ENCODE results near the gene AP4B1.

Gene AP4B1

DNA sequence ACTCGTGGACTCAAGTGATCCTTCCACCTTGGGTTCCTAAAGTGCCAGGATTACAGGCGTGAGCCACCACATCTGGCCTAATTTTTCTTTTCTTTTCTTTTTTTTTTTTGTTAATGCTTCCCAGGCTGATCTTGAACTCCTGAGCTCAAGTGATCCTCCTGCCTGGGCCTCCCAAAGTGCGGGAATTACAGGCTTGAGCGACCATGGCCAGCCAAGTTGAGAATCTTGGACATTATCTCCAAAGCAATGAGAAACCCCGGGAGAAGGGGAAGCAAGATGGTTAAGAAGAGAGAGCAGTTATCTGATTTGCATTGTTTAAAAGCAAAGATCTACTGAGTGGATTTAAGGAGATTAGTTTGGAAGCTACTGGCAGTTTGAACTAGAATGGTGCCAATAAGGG lies 33.6 kb upstream of the AP4B1 start:
- no peak for ATAC-seq
- no peak for TF ChIP-seq RARB (CRISPR knock-in tag; IDR thresholded peaks at IDR 0.05)
- TF ChIP-seq ZNF565 (CRISPR knock-in tag; conservative IDR thresholded peaks at IDR 0.05; ENCODE audit: low read depth) = no peak
- no peak for TF ChIP-seq TCF4 (CRISPR knock-in tag; IDR thresholded peaks at IDR 0.05; ENCODE audit: borderline replicate concordance)
- TF ChIP-seq, protein P1, sequence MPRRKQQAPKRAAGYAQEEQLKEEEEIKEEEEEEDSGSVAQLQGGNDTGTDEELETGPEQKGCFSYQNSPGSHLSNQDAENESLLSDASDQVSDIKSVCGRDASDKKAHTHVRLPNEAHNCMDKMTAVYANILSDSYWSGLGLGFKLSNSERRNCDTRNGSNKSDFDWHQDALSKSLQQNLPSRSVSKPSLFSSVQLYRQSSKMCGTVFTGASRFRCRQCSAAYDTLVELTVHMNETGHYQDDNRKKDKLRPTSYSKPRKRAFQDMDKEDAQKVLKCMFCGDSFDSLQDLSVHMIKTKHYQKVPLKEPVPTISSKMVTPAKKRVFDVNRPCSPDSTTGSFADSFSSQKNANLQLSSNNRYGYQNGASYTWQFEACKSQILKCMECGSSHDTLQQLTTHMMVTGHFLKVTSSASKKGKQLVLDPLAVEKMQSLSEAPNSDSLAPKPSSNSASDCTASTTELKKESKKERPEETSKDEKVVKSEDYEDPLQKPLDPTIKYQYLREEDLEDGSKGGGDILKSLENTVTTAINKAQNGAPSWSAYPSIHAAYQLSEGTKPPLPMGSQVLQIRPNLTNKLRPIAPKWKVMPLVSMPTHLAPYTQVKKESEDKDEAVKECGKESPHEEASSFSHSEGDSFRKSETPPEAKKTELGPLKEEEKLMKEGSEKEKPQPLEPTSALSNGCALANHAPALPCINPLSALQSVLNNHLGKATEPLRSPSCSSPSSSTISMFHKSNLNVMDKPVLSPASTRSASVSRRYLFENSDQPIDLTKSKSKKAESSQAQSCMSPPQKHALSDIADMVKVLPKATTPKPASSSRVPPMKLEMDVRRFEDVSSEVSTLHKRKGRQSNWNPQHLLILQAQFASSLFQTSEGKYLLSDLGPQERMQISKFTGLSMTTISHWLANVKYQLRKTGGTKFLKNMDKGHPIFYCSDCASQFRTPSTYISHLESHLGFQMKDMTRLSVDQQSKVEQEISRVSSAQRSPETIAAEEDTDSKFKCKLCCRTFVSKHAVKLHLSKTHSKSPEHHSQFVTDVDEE (CRISPR knock-in tag; IDR thresholded peaks at IDR 0.05) = no peak
- TF ChIP-seq, protein P2, sequence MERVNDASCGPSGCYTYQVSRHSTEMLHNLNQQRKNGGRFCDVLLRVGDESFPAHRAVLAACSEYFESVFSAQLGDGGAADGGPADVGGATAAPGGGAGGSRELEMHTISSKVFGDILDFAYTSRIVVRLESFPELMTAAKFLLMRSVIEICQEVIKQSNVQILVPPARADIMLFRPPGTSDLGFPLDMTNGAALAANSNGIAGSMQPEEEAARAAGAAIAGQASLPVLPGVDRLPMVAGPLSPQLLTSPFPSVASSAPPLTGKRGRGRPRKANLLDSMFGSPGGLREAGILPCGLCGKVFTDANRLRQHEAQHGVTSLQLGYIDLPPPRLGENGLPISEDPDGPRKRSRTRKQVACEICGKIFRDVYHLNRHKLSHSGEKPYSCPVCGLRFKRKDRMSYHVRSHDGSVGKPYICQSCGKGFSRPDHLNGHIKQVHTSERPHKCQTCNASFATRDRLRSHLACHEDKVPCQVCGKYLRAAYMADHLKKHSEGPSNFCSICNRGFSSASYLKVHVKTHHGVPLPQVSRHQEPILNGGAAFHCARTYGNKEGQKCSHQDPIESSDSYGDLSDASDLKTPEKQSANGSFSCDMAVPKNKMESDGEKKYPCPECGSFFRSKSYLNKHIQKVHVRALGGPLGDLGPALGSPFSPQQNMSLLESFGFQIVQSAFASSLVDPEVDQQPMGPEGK (CRISPR knock-in tag; IDR thresholded peaks at IDR 0.05; ENCODE audit: borderline replicate concordance) = no peak
- no peak for TF ChIP-seq ZFP30 (CRISPR knock-in tag; IDR thresholded peaks at IDR 0.05)
- TF ChIP-seq, protein P3, sequence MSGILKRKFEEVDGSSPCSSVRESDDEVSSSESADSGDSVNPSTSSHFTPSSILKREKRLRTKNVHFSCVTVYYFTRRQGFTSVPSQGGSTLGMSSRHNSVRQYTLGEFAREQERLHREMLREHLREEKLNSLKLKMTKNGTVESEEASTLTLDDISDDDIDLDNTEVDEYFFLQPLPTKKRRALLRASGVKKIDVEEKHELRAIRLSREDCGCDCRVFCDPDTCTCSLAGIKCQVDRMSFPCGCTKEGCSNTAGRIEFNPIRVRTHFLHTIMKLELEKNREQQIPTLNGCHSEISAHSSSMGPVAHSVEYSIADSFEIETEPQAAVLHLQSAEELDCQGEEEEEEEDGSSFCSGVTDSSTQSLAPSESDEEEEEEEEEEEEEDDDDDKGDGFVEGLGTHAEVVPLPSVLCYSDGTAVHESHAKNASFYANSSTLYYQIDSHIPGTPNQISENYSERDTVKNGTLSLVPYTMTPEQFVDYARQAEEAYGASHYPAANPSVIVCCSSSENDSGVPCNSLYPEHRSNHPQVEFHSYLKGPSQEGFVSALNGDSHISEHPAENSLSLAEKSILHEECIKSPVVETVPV (CRISPR knock-in tag; IDR thresholded peaks at IDR 0.05) = no peak
- no peak for TF ChIP-seq SNAI2 (CRISPR knock-in tag; IDR thresholded peaks at IDR 0.05)
- TF ChIP-seq TOX (CRISPR knock-in tag; IDR thresholded peaks at IDR 0.05; ENCODE audit: borderline replicate concordance) = no peak
- TF ChIP-seq PPARA (CRISPR knock-in tag; IDR thresholded peaks at IDR 0.05; ENCODE audit: borderline replicate concordance) = no peak
- TF ChIP-seq BACH2 (CRISPR knock-in tag; IDR thresholded peaks at IDR 0.05; ENCODE audit: borderline replicate concordance) = no peak
- TF ChIP-seq, protein P4, sequence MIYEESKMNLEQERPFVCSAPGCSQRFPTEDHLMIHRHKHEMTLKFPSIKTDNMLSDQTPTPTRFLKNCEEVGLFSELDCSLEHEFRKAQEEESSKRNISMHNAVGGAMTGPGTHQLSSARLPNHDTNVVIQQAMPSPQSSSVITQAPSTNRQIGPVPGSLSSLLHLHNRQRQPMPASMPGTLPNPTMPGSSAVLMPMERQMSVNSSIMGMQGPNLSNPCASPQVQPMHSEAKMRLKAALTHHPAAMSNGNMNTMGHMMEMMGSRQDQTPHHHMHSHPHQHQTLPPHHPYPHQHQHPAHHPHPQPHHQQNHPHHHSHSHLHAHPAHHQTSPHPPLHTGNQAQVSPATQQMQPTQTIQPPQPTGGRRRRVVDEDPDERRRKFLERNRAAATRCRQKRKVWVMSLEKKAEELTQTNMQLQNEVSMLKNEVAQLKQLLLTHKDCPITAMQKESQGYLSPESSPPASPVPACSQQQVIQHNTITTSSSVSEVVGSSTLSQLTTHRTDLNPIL (CRISPR knock-in tag; IDR thresholded peaks at IDR 0.05; ENCODE audit: low read depth) = no peak
- no peak for TF ChIP-seq ESRRG (CRISPR knock-in tag; IDR thresholded peaks at IDR 0.05)

DNA sequence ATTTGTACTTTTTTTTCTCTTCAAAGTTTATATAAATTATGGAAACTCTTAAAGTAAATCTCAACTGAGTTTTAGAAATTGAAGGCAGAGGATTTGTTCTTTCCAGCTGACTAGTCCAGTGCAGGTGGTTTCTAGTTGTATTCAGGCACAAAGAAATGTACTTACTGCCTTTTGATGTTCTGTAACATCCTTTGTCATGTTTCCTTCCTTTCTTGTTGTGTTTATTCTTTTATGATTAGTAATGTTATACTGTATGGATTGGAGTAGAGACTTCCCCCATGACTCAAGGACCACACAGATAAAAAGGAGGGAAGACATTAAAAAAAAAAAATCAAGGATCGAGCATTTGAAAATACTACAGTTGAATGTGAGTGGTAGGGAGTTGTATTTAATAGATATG lies 32.5 kb upstream of the AP4B1 start:
- no peak for ATAC-seq

DNA sequence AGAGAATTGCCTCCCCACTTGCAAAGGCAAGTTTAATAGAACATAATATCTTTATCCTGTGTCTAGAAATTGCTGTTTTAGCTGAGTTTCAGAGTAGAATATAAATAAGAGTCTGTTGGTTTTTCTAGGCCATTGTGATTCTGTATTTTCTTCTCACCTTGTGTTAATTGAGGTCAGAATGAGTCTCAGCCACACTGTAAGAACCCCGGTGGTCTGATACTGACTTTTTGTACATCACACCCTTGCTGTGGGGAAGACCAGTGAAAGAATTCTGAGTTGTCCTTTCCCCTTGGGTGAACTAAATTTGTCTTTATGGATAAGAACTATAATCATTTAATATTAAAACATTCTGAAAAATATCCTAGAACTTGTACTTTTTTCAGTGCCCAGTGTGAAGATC lies 31.4 kb upstream of the AP4B1 start:
- no peak for ATAC-seq
- no peak for TF ChIP-seq SNAI2 (CRISPR knock-in tag; IDR thresholded peaks at IDR 0.05)
- TF ChIP-seq, protein P3 (CRISPR knock-in tag; IDR thresholded peaks at IDR 0.05) = no peak
- no peak for TF ChIP-seq ZFP30 (CRISPR knock-in tag; IDR thresholded peaks at IDR 0.05)
- TF ChIP-seq, protein P4 (CRISPR knock-in tag; IDR thresholded peaks at IDR 0.05; ENCODE audit: low read depth) = no peak
- TF ChIP-seq ZFP3 (CRISPR knock-in tag; IDR thresholded peaks at IDR 0.05) = no peak
- TF ChIP-seq, protein P2 (CRISPR knock-in tag; IDR thresholded peaks at IDR 0.05; ENCODE audit: borderline replicate concordance) = no peak
- TF ChIP-seq OSR1 (CRISPR knock-in tag; IDR thresholded peaks at IDR 0.05) = no peak
- no peak for TF ChIP-seq RARB (CRISPR knock-in tag; IDR thresholded peaks at IDR 0.05)
- no peak for TF ChIP-seq ARNTL (CRISPR knock-in tag; IDR thresholded peaks at IDR 0.05; ENCODE audit: borderline replicate concordance, low read depth)

More for the DNA sequence above, 32.5 kb upstream of the AP4B1 start:
- TF ChIP-seq ZFP3 (CRISPR knock-in tag; IDR thresholded peaks at IDR 0.05) (no peak), ZNF8 (CRISPR knock-in tag; IDR thresholded peaks at IDR 0.05) (no peak), ISL1 (CRISPR knock-in tag; IDR thresholded peaks at IDR 0.05) (no peak), ZFP30 (CRISPR knock-in tag; IDR thresholded peaks at IDR 0.05) (no peak), OSR1 (CRISPR knock-in tag; IDR thresholded peaks at IDR 0.05) (no peak)
- TF ChIP-seq, protein P1 (CRISPR knock-in tag; IDR thresholded peaks at IDR 0.05) = no peak

All from SK-N-SH treated with all-trans-retinoic acid at 6 μM for 48 hours (cell line).